Cardiac muscle cell (in vitro differentiated cells and primary cell): ENCODE data around the gene ZNF341. TPM values are rescaled to one million over a fixed set of nuclear protein-coding genes. Genes with fewer than 3 reads are reported as not detected.

Experiments used
- DNase-seq, 2 donors: peaks; one replicate each; pipeline versions ENCODE4 v3.0.0 to v3.0.0-alpha.2; 2010 to 2017; ENCODE audit warnings: low read depth in 1 of 2, low spot score in 1 of 2
- H3K27ac ChIP-seq: fragments of 200-600 bp; sonication (generic); 2 replicates; pipeline ENCODE4 v1.5.1; 2016
- H3K27me3 ChIP-seq: fragments of 200-600 bp; sonication (generic); 2 replicates; pipeline ENCODE4 v1.6.0; 2016; ENCODE audit warnings: control low read depth
- H3K36me3 ChIP-seq: fragments of 200-600 bp; sonication (generic); 2 replicates; pipeline ENCODE4 v1.5.1; 2016; ENCODE audit warnings: control low read depth
- H3K4me1 ChIP-seq: fragments of 200-600 bp; sonication (generic); 2 replicates; pipeline ENCODE4 v1.8.1; 2017; ENCODE audit warnings: low read depth, mild to moderate bottlenecking, mixed run types
- H3K4me3 ChIP-seq: fragments of 200-600 bp; sonication (generic); 2 replicates; pipeline ENCODE4 v1.5.1; 2016; ENCODE audit warnings: mild to moderate bottlenecking
- H3K9me3 ChIP-seq: fragments of 200-600 bp; sonication (generic); 2 replicates; pipeline ENCODE4 v1.5.1; 2017; ENCODE audit warnings: low read depth, mild to moderate bottlenecking, control low read depth
- polyA plus RNA-seq: library from polyadenylated mRNA; unstranded; fragments of >200 nt; fragmentation: Nextera tagmentation; extraction: Ambion mirVana; gene quantifications from 2 replicates; pipeline ENCODE4 v1.2.1, GENCODE V29; 2016
- total RNA-seq: library from RNA; depleted of rRNA; stranded (reverse); fragments of >200 nt; gene quantifications from 2 replicates; pipeline ENCODE4 v1.2.3, GENCODE V29; 2016
- TF ChIP-seq, protein P1 (sequence below): IDR thresholded peaks from 2 replicates; pipeline ENCODE4 v1.5.1; 2012; ENCODE audit warnings: low read depth, mild to moderate bottlenecking, low read length

Gene ZNF341
- total RNA-seq (2.7 and 3.8 TPM in 2 replicates), polyA plus RNA-seq (1.7 and 3.1 TPM in 2 replicates)

DNA sequence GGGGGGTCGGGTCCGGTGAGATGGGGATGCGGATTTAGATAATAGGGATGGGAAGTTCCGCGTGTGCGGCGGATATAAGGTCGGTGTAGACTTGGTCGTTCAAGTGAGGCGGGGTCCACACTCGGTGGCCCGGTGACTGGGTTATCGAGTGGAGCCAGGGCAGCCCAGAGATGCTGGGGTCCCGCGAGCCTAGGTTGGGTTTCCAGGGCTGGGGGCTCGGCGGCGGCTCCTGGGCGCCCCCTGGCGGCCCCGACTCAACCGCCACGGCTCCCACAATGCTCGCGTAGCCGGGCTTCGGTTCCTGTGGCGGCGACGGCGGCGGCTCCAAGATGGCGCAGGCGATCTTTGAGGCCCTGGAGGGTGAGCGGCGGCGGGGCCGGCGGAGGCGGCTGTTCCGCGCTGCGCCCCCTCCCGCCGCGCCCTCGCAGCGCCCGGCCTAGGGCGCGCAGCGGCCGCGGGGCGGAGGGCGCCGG lies at the start of gene ZNF341:
ZNF341 (plus strand) TSS at position 304 of the 473 bp plus-strand sequence; CDS start at position 330, 26 bp downstream.
- no peaks in the 10 kb centered on the region for H3K9me3 ChIP-seq
- TF ChIP-seq, protein P1, sequence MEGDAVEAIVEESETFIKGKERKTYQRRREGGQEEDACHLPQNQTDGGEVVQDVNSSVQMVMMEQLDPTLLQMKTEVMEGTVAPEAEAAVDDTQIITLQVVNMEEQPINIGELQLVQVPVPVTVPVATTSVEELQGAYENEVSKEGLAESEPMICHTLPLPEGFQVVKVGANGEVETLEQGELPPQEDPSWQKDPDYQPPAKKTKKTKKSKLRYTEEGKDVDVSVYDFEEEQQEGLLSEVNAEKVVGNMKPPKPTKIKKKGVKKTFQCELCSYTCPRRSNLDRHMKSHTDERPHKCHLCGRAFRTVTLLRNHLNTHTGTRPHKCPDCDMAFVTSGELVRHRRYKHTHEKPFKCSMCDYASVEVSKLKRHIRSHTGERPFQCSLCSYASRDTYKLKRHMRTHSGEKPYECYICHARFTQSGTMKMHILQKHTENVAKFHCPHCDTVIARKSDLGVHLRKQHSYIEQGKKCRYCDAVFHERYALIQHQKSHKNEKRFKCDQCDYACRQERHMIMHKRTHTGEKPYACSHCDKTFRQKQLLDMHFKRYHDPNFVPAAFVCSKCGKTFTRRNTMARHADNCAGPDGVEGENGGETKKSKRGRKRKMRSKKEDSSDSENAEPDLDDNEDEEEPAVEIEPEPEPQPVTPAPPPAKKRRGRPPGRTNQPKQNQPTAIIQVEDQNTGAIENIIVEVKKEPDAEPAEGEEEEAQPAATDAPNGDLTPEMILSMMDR: peak; percentile 80
- peaks cover 6% of the 10 kb centered on the region for H3K4me1 ChIP-seq
- H3K27me3 ChIP-seq: no peaks in the 10 kb centered on the region
- H3K4me3 ChIP-seq: peak within 1 kb of the TSS; percentile 30
- H3K27ac ChIP-seq: peak within 1 kb of the TSS; percentile 81
- no peaks in the 10 kb centered on the region for H3K36me3 ChIP-seq
- DNase-seq: peak; percentile 92 to 96

DNA sequence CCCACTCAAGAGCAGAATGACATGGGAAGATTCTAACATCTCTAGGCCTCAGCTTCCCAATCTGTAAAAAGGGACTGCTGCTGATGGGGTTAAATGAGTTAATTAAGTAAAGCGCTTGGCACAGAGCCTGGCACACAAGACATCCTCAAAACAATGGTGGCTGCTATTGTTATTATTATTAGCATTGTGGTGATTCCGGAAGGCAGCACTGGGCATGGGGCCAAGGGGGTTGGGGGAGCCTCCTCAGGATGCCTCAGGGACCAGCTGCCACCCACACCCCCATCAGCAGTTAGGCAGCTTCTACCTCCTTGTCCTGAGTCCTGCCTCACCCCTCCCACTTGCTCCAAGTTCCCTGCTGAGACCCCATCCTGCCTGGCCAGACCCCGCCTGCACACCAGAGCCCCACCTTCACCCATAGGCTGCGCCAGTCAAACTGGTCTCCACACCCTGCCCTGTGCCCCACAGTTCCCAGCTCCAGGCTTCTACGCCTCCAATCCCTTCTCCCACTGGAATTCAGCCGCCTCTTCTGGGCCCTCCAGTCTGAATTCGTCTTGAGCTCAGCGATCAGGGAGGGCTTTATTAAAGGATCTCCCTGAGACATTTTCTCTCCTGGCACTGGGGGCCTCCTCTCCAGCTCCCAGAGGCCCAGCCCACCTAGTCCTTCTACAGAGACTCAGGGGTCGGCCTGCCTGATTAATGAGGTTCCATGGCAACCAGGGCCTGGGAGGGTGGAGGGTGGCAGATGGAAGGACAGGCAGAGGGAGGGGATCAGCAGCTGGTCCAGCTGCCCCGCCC lies 47.1 kb upstream of the ZNF341 start:
- Histone ChIP-seq H3K4me1 (peaks cover 28% of the 10 kb centered on the region), H3K4me3 (no peak overlapping the region), H3K27me3 (no peaks in the 10 kb centered on the region), H3K9me3 (no peaks in the 10 kb centered on the region), H3K36me3 (no peaks in the 10 kb centered on the region), H3K27ac (no peak overlapping the region)
- TF ChIP-seq, protein P1: no peak
- peak in 1 of 2 donors; percentile 18 for DNase-seq

DNA sequence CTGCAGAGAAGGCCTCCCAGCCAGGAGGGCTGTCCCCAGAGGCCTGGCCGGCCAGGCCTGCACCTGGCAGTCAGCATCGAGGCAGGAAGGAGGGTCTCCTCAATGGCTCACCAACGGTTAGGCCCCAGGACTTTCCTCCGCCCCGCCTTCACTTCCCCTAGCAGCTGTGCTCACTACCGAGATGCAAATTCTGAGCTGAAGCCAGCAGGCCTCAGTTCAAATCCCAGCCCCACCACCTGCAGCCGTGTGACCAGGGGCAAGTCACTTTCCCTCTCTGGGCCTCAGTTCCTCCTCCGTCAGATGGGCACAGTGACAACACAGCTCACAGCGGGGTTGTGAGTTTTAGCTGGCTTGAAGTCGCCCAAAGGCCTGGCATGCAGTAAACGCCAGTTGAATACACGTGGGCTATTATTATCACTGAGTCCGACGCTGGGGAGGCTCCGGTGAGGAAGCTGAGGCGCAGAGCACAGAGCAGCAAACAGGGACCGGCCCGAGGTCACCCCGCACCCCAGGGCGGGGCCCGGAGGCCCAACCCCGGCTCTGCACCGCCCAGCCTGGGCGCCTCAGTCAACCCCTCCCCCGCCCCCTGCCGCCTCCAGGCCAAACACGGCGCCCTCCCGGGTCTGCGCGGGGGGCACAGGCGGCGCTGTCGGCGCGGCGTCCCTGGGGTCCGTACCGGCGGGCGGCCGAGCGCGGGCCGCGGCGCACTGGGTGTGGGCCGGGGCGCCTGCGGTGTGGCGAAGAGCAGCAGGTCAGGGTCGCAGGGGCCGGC lies 46.3 kb upstream of the ZNF341 start:
- Histone ChIP-seq H3K4me1 (peaks cover 32% of the 10 kb centered on the region), H3K9me3 (no peaks in the 10 kb centered on the region), H3K36me3 (no peaks in the 10 kb centered on the region), H3K27me3 (no peaks in the 10 kb centered on the region), H3K4me3 (peak overlapping the region; percentile 39), H3K27ac (no peak overlapping the region)
- TF ChIP-seq, protein P1: no peak
- no peak for DNase-seq

DNA sequence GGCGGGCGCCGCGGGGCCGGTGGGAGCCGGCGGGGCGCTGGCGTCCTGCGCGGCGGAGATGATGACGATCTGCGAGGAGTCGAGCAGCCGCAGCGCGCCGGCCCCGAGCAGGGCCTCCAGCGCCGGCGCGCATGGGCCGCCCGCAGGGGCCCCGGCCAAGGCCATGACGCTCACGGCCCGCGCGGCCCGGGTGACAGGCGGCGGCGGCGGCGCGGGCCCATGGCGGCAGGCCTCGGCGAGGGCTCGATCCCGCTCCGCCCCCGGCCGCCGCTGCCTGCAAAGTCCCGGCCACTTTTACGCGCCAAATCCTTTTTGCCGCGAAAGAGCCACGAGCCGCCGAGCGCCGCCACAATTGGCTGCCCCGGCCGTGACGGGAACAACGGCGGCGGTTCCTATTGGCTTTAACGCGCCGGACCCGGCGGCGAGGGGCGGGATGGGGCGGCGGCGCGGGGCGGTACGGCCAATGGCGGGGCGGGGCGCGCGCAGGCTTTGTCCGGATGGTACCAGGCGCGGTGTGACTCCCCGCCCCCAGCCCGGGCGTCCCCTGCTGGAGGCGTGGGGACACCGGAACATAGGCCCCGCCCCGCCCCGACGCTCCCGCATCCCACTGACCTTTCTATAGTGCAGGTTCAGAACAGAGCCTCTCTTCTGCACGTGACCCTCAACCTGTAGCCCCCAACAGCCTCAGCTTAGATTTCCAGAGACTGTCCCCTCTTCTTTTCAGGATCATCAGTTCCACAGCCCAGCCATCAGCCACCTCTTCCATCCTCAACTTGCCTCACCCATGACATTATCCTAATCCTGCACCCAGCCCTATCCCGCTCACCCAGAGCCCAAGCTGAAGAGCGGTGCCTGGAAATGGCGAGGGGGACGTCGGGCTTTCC lies 45.5 kb upstream of the ZNF341 start, which contains the start of gene E2F1:
E2F1 (minus strand) TSS at position 286 of the 884 bp plus-strand sequence; CDS start at position 165, 121 bp downstream.
- no peaks in the 10 kb centered on the region for H3K36me3 ChIP-seq
- H3K27me3 ChIP-seq: no peaks in the 10 kb centered on the region
- DNase-seq: peak; percentile 95 to 98
- H3K9me3 ChIP-seq: no peaks in the 10 kb centered on the region
- peak within 1 kb of the TSS; percentile 39 for H3K4me3 ChIP-seq
- TF ChIP-seq, protein P1: peak; percentile 33
- peaks cover 32% of the 10 kb centered on the region for H3K4me1 ChIP-seq
- no peak within 1 kb of the TSS for H3K27ac ChIP-seq

DNA sequence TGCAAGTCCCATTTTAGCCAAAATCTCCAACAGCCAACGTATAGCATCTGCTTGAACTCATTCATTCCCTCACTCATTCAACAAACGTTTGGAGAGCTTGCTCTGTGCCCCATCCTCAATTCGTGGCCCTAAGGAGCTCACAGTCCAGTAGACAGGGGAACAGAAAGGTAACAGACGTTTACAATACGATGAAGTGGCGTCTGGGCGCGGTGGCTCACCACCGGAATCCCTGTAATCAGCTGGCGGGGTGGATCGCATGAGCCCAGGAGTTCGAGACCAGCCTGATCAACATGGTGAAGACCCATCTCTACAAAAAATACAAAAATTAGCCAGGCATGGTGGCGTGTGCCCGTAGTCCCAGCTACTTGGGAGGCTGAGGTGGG lies 44.8 kb upstream of the ZNF341 start:
- H3K36me3 ChIP-seq: no peaks in the 10 kb centered on the region
- H3K4me3 ChIP-seq: no peak overlapping the region
- no peak for DNase-seq
- no peaks in the 10 kb centered on the region for H3K27me3 ChIP-seq
- TF ChIP-seq, protein P1: no peak
- H3K4me1 ChIP-seq: peaks cover 32% of the 10 kb centered on the region
- H3K9me3 ChIP-seq: no peaks in the 10 kb centered on the region
- H3K27ac ChIP-seq: no peak overlapping the region
